ENCODE measurements around the gene RNF220.
A peak's percentile ranks its signal among the peaks of the same experiment; 100 is the strongest.

RNF220 gene

DNA sequence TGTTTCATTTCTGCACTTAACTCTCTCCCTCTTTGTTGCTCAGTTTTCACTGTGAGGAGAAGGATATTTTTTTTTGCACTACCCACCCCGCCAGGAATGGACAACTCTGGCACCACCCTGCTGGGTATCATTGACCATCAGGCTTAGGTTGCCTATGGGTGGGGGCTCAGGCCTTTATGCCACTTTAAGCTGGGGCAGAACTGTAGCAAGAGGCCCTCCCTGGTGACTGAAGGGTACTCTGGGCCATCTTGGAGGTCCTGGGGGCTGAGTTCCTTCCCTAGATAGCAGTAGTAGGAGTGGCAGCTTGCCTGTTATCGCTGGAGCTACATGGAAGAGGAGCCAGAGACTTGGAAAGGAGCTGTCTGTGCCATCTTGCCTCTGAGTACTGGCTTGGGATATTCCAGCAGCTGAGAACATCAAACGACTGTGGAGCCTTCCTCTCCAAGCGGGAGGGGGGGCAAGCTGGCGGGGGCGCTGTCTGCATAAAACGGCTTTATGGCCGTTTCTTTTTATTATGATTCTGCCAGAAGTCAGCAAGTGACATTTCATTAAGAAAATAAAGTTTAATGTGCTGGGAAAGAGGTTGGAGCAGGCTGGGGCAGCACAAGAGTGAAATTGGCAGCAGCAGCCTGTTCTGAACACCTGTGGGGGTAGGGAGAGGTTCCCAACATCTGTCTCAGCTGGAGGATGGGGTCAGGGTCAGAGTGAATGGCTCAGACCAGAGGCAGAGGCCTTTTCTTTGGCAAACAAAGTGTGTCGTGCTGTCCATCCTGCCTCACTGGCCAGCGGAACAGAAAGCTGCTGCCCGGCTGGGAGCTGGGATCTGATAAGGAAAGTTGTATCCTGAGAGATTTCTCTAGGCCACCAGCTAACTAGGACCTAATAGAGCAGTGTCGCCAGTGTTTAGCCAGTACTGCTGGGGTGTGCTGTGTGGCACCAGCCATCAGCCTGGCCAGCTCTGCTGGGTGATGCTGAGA lies 236.4 kb downstream of the RNF220 start:
- DNase-seq, result no peak

DNA sequence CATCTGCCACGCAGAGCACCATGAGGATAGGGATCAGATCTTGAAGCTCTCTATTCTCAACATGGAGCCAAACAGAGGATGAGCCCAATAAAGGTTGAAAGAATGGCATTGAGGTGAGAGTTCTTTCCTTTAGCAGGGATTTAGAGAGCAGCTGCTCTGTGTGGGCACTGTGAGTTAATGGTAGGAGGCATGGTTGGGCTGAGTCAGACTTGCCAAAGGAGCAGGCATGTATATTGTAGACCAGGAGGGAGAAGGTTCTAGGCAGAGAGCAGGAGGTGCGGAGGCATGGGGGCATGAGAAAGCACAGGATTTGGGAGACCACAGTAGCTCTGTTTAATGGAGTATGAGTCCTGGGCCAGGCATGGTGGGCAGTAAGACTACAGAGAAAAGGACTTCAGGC lies 237.2 kb downstream of the RNF220 start:
- DNase-seq, result no peak

- no peak for DNase-seq
These were observed 237.9 kb downstream of the RNF220 start for GRCh38 chr1:44642925-44643324.

DNA sequence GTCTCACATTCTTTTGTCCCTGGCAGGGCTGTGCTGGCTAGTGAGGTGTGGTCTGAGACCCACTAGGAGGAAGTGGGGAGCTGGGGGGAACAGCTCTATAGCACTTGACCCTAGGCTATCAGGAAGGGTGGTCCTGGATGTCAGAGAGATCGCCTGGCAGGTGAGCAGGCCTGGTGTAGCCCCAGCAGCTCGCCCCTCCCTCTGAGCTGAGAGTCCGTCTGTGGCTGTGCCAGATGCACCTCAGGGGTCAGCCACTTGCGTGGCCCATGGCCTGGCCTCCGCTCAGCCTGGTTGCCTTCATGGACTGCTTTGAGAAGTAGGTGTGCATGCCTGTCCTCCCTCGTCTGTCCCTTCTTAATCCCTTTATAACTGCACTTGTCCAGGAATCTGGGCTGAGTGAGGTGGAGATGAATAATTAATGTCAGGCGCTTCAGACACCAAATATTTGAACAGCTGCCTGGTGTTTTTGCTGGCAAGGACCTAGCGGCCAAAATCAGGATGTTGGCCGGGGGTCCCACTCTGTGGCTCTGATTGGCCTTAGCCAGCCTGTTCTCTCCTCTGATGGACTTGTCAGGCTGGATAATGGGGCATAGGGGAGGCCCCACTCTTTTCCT lies 238.8 kb downstream of the RNF220 start:
- DNase-seq, result no peak

DNA sequence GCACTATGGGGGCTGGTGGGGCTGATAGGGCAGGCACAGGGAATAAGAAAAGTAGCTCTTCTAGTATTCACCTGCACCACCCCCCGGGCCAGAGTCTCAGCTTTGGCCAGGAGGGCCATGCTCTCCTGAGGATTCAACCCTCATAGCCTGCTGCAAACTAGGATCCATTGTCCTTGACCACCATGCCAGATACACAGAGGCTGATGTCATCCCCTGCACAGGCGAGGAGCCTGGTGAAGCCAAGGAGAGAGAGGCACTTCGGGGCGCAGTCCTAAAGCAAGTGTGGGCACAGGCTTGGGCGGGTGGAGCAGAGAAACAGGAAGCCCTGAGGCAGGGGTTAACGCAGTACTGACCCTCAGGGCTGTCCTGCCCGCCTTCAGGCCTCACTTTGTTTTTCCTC lies 239.8 kb downstream of the RNF220 start:
- no peak for DNase-seq

DNA sequence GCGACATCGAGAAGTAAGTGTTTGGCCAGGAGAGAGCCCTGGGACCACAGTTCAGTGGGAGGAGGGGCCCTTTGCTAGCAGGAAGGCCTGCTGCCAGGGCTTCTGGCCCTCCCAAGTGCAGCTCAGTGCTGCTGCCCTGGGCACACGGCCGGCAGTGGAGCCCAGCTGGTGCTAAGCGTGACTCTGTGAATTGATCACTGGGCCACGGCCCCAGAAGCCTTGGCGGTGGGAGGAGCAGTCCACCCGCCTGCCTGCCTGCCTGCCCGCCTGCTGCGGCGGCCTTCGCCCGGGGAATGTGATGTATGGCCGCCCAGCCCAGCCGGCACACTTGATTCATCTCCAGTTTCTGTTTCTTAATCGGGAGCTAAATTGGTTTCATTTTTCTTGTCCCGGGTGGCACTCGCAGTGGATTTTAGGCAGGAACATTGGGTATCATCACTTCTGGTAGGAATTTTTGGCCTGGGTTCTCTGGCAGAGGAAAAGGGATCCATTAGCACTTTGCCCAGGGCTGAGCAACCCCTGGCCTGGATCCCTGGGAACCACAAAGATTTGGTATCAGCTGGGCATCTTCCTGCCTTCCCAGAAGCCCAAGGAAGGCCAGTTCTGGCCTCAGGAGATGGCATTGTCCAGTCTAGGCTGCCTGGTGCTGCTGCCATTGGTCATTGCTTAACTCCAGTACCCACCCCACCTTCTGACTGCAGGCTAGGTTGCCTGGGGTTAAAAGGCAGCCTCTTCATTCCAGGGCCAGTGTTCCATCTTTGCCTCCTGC lies 240.6 kb downstream of the RNF220 start:
- no peak for DNase-seq

DNA sequence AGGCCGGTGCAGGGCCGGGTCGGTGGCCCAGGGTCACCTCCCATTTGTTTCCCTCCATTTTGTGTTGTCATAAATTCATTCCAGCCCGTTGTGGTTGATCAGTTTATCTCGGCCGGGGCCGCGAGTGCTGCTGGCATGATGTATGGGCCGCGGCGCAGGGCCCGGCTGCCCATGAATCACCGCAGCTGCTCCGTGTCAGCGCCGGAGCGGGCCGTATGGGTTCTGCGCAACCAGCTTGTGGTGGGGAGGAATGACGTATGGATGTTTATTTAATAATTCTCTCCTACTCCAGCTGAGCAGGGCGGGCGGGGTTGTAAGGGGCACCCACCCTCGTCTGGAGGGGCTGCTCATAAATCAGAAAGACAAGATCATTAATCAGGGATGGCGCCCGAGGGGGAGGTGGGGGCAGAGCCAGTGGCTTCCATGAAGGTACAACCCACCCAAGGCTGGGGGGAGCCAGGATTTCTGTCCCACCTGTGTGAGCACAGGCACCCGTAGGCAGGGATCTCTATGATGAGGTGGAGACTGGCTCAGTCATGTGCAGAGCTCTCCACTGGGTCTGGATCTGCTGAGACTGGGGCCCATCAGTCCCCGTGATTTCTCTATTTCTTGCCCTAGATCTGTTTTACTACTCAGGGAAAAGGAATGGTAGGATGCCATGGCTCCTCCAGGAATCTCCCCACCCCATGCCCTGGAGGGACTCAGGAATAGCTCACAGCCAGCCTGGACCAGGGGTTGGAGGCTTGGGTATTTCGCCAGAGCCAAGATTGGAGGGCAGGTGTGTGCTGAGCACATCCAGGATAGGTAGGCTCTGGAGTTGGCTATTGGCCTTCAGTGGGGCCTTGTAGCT lies 241.4 kb downstream of the RNF220 start:
- no peak for DNase-seq

DNA sequence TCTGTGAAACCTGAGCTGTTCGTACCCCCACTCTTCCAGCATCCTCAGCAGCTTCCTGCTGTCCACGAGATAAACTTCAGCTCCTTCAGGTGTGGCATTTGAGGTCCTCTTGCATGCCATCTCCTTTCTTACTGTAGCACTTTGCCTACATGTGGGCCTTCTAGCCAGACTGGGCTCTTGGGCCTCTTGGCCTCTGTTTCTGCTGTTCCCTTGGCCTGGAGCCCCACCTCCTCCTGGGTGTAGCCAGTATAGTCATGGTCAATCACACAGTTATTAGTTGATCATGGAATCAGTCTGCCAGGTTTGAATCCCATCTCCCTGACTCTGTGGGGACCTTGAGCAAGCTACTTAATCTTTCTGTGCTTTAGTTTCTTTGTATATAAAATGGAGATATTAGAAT lies 242.8 kb downstream of the RNF220 start:
- no peak for DNase-seq

- DNase-seq, result no peak
These were observed 243.6 kb downstream of the RNF220 start for GRCh38 chr1:44648529-44649250.

DNA sequence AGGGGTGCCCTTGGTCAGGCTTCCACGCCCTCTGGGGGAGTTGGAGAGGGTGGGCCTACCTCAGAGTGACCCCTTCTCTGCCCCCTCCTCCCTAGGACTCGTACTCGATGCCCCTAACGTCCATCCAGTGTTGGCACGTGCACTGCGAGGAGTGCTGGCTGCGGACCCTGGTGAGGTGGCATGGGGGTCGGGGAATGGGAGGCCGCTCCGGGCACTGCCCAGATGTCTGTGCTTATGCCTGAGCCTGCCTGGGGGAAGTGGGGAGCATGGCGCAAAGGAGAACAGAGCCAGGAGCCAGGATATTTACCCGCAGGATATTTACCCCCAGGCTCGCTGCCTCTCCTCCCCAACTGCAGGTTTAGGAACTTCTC lies 244.7 kb downstream of the RNF220 start:
- DNase-seq, result no peak

DNA sequence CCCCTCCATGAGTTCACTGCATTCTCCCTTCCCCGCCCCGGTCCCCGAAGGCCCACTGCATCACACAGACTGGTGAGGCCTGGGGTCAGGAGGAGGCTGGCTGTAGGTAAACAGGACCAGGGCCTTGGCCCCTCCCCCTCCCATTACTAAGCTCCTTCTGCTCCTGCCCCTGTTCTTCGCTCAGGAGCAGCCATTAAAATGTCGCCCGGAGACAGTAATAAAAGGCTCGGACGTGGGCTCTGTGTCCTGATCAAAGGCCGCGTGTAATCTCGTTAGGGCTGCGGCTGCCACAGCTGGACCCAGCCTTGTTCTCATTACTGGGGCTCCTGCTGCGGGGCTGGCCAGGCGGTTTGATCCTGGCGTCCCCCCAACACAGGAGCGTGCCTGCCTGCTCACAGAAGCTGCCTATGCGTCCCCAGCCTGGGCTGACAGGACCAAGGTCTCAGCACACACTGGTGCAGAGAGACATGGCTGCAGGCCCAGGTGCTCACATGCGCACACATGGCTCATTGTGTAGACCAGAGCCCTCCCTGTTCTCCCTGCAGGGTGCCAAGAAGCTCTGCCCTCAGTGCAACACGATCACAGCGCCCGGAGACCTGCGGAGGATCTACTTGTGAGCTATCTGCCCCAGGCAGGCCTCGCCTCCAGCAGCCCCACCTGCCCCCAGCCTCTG lies 245.2 kb downstream of the RNF220 start:
- no peak for DNase-seq

- no peak for DNase-seq
These were observed 246.0 kb downstream of the RNF220 start for GRCh38 chr1:44651069-44651468.

DNA sequence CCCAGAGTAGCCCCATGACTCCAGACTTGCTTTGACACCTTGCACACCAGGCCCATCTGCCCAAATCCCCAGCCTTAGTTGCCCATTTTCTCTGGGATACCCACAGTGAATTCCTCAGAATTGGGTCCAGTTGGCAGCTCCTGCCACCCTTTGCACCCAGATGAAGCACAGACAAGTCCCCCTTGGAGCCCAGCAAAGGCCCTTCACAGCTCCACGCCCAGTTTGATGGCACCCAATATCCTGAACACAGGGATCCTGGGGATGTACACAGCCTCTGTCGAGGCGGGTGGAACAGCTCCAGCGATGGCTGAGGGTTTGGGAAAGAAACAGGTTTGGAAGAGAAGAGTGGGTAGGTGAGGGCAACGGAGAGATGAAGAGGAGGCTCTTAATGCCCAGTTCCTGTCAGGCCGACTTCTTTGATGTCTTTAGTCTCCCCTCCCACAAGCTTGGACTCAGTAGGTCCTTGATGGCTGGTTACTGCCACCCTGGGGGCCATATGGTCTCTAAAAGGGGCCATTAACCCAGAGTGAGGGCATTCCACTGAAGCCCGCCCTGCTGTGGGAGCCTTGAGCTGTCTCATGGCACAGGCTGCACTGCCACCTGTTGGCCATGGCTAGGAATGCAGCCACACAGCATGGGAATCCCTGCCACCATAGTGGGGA lies 247.5 kb downstream of the RNF220 start:
- peak; percentile 65 for DNase-seq

GRCh38 chr1:44653107-44653964 lies 248.3 kb downstream of the RNF220 start:
- DNase-seq, result no peak

DNA sequence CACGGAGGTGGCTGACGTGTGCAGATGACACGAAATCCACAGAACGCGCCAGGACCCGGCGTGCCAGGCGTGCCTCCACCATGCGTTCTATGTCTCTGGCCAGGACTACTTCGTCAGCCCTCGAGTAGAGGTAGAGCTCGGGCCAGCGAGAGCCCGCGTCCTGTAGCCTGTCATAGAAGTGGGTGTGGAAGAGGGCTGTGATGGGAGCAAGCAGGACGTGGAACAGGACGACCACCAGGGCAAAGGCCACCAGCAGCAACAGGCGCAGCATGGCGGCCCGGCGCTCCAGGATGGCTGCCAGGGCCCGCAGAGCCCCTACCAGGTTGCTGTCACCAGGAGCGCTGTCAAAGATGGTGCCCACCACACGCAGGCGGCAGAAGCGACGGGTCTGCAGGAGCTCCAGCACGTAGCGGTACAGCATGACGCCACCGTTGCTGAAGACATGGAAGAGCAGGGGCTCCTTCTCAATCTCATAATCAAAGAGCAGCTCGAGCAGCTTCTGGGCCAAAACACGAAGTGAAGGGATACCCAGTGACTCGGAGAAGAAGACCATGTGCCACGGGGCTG lies 249.6 kb downstream of the RNF220 start:
- DNase-seq, result no peak

GRCh38 chr1:44655609-44656008 lies 250.6 kb downstream of the RNF220 start:
- DNase-seq, result no peak

GRCh38 chr1:44659566-44659965 lies 254.5 kb downstream of the RNF220 start:
- no peak for DNase-seq

GRCh38 chr1:44660176-44660575 lies 255.1 kb downstream of the RNF220 start:
- DNase-seq, result no peak

All from GDM1 (cell line).